Measurements from ENCODE around the gene ETFA.

DNA sequence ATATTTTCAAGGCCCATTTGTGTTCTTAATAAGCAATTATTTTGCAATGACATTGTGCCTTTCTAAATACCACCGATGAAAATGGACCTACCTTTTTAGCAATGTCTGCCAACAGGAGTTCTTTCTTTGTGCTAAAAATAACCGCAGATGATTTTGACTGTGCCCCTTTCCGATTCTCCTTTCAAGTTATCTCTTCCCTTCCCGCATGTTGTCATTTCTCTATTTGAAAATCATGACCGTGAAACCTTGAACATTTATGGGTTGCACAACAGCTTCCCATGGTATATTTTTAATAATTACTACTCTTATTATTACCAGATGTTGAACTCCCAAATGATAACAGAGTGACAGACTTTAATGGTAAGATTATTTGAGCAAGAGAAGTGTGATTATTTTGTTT lies 10.3 kb upstream of the ETFA start:
- TF ChIP-seq CTCF (IDR thresholded peaks at IDR 0.05) = no peak
- TF ChIP-seq POLR2A (IDR thresholded peaks at IDR 0.05) = no peak

Measured in uterus (tissue), 2 donors.